HEK293 (cell line): ENCODE results near the gene CCDC57.

Experiments used
- CTCF ChIA-PET: fragments of 350-600 bp; formaldehyde crosslinking; extraction: SDS; loops from one replicate; lab custom pipeline; 2021; ENCODE audit warnings: antibody characterized with exemption; lab: Yijun Ruan, JAX
- POLR2A ChIA-PET: fragments of 300-600 bp; formaldehyde crosslinking; extraction: SDS; loops from one replicate; lab custom pipeline; 2020; ENCODE audit warnings: antibody characterized with exemption, inconsistent platforms; lab: Yijun Ruan, JAX
- H3K27ac ChIP-seq: fragments of 200-500 bp; sonication (Bioruptor generic); 2 replicates; pipeline ENCODE4 v1.5.1; 2014; ENCODE audit warnings: low read depth, low read length, control low read depth, inconsistent platforms; ENCODE audit errors: extremely low read depth
- H3K36me3 ChIP-seq, 2 experiments: fragments of 200-500 bp in 1 of 2; sonication (Bioruptor generic) in 1 of 2; 1 replicate in 1 of 2; 2 replicates in 1 of 2; pipeline ENCODE4 v1.5.1; 2014 to 2017; ENCODE audit warnings: inconsistent platforms in 2 of 2, low read length in 2 of 2; ENCODE audit not compliant: control insufficient read depth in 2 of 2, insufficient read depth in 1 of 2
- H3K4me1 ChIP-seq: fragments of 200-500 bp; sonication (Bioruptor generic); 2 replicates; pipeline ENCODE4 v1.5.1; 2014; ENCODE audit warnings: mild to moderate bottlenecking, low read length, inconsistent platforms; ENCODE audit not compliant: control insufficient read depth, insufficient read depth
- H3K4me3 ChIP-seq: 2 replicates; pipeline ENCODE4 v1.5.1; 2011; ENCODE audit warnings: low read depth, mild to moderate bottlenecking, control low read depth, low read length, moderate library complexity
- H3K9me3 ChIP-seq: fragments of 200-500 bp; sonication (Bioruptor generic); 2 replicates; pipeline ENCODE4 v1.5.1; 2014; ENCODE audit warnings: low read depth, low read length, inconsistent platforms; ENCODE audit not compliant: control insufficient read depth, insufficient read depth
- BCL11B ChIP-seq: fragments of 450-650 bp; formaldehyde crosslinking; IDR thresholded peaks from 2 replicates; pipeline ENCODE4 v1.5.1; 2016; ENCODE audit warnings: low read depth, missing biosample characterization, missing genetic modification characterization
- GLIS1 ChIP-seq: fragments of 450-650 bp; formaldehyde crosslinking; IDR thresholded peaks from 2 replicates; pipeline ENCODE4 v1.5.1; 2016; ENCODE audit warnings: missing biosample characterization, missing genetic modification characterization
- GLIS2 ChIP-seq: fragments of 450-650 bp; formaldehyde crosslinking; IDR thresholded peaks from 2 replicates; pipeline ENCODE4 v1.5.1; 2016; ENCODE audit warnings: missing biosample characterization, missing genetic modification characterization
- PBX3 ChIP-seq: sonication (generic); formaldehyde crosslinking; IDR thresholded peaks from 2 replicates; pipeline ENCODE4 v1.8.1; 2022; ENCODE audit warnings: mild to moderate bottlenecking, moderate library complexity, missing genetic modification reagents
- PRDM1 ChIP-seq: fragments of 450-650 bp; formaldehyde crosslinking; IDR thresholded peaks from 2 replicates; pipeline ENCODE4; 2016; ENCODE audit warnings: missing biosample characterization, missing genetic modification characterization
- SALL2 ChIP-seq: fragments of 450-650 bp; formaldehyde crosslinking; IDR thresholded peaks from 2 replicates; pipeline ENCODE4 v1.5.0; 2017; ENCODE audit warnings: missing biosample characterization, mild to moderate bottlenecking, missing genetic modification characterization, borderline replicate concordance
- WT1 ChIP-seq: fragments of 450-650 bp; formaldehyde crosslinking; IDR thresholded peaks from 2 replicates; pipeline ENCODE4 v1.5.1; 2016; ENCODE audit warnings: missing biosample characterization, missing genetic modification characterization
- ZFHX2 ChIP-seq: fragments of 450-650 bp; formaldehyde crosslinking; conservative IDR thresholded peaks from 2 replicates; pipeline ENCODE4 v1.5.1; 2016; ENCODE audit warnings: missing biosample characterization, missing genetic modification characterization
- ZFP37 ChIP-seq: fragments of 450-650 bp; formaldehyde crosslinking; IDR thresholded peaks from 2 replicates; pipeline ENCODE4 v1.5.1; 2016; ENCODE audit warnings: missing biosample characterization, missing genetic modification characterization
- ZIC2 ChIP-seq: fragments of 450-650 bp; formaldehyde crosslinking; IDR thresholded peaks from 2 replicates; pipeline ENCODE4 v1.5.1; 2016; ENCODE audit warnings: missing biosample characterization, missing genetic modification characterization
- ZNF10 ChIP-seq: fragments of 450-650 bp; formaldehyde crosslinking; IDR thresholded peaks from 2 replicates; pipeline ENCODE4 v1.5.1; 2017; ENCODE audit warnings: missing biosample characterization, missing genetic modification characterization
- ZNF16 ChIP-seq: fragments of 450-650 bp; formaldehyde crosslinking; IDR thresholded peaks from 2 replicates; pipeline ENCODE4 v1.5.1; 2016; ENCODE audit warnings: low read depth, missing biosample characterization, missing genetic modification characterization
- ZNF266 ChIP-seq: fragments of 450-650 bp; formaldehyde crosslinking; IDR thresholded peaks from 2 replicates; pipeline ENCODE4 v1.5.1; 2016; ENCODE audit warnings: missing biosample characterization, missing genetic modification characterization, low read depth
- ZNF311 ChIP-seq: fragments of 450-650 bp; formaldehyde crosslinking; IDR thresholded peaks from 2 replicates; pipeline ENCODE4 v1.5.1; 2017; ENCODE audit warnings: missing biosample characterization, missing genetic modification characterization, borderline replicate concordance
- ZNF423 ChIP-seq: fragments of 450-650 bp; formaldehyde crosslinking; IDR thresholded peaks from 2 replicates; pipeline ENCODE4 v1.5.1; 2016; ENCODE audit warnings: missing biosample characterization, missing genetic modification characterization
- ZNF426 ChIP-seq: fragments of 450-650 bp; formaldehyde crosslinking; IDR thresholded peaks from 2 replicates; pipeline ENCODE4 v1.5.1; 2017; ENCODE audit warnings: missing biosample characterization, missing genetic modification characterization, mild to moderate bottlenecking, inconsistent platforms, moderate library complexity
- ZNF596 ChIP-seq: fragments of 450-650 bp; IDR thresholded peaks from 2 replicates; pipeline ENCODE4 v1.5.0; 2018; ENCODE audit warnings: missing biosample characterization, mild to moderate bottlenecking, missing genetic modification characterization, moderate library complexity
- ZNF600 ChIP-seq: fragments of 450-650 bp; formaldehyde crosslinking; IDR thresholded peaks from 2 replicates; pipeline ENCODE4 v1.5.1; 2016; ENCODE audit warnings: missing biosample characterization, missing genetic modification characterization
- ZNF624 ChIP-seq: fragments of 450-650 bp; formaldehyde crosslinking; IDR thresholded peaks from 2 replicates; pipeline ENCODE4 v1.5.1; 2017; ENCODE audit warnings: missing biosample characterization, missing genetic modification characterization
- ZNF837 ChIP-seq: fragments of 450-650 bp; formaldehyde crosslinking; IDR thresholded peaks from 2 replicates; pipeline ENCODE4 v1.5.1; 2016; ENCODE audit warnings: missing biosample characterization, missing genetic modification characterization
- ZXDB ChIP-seq: fragments of 450-650 bp; formaldehyde crosslinking; IDR thresholded peaks from 2 replicates; pipeline ENCODE4 v1.5.1; 2016; ENCODE audit warnings: missing biosample characterization, missing genetic modification characterization
- TF ChIP-seq, protein P1 (sequence below): fragments of 450-650 bp; formaldehyde crosslinking; IDR thresholded peaks from 2 replicates; pipeline ENCODE4 v1.5.1; 2016; ENCODE audit warnings: missing biosample characterization, missing genetic modification characterization
- TF ChIP-seq, protein P2 (sequence below): fragments of 450-650 bp; formaldehyde crosslinking; IDR thresholded peaks from 2 replicates; pipeline ENCODE4 v1.5.1; 2016; ENCODE audit warnings: missing biosample characterization, missing genetic modification characterization
- TF ChIP-seq, protein P3 (sequence below): fragments of 450-650 bp; formaldehyde crosslinking; IDR thresholded peaks from 2 replicates; pipeline ENCODE4 v1.5.1; 2016; ENCODE audit warnings: missing biosample characterization, missing genetic modification characterization
- TF ChIP-seq, protein P4 (sequence below): fragments of 450-650 bp; formaldehyde crosslinking; IDR thresholded peaks from 2 replicates; pipeline ENCODE4 v1.5.1; 2016; ENCODE audit warnings: missing biosample characterization, missing genetic modification characterization
- TF ChIP-seq, protein P5 (sequence below): fragments of 450-650 bp; formaldehyde crosslinking; IDR thresholded peaks from 2 replicates; pipeline ENCODE4 v1.5.1; 2016; ENCODE audit warnings: missing biosample characterization, missing genetic modification characterization, borderline replicate concordance

Gene CCDC57

DNA sequence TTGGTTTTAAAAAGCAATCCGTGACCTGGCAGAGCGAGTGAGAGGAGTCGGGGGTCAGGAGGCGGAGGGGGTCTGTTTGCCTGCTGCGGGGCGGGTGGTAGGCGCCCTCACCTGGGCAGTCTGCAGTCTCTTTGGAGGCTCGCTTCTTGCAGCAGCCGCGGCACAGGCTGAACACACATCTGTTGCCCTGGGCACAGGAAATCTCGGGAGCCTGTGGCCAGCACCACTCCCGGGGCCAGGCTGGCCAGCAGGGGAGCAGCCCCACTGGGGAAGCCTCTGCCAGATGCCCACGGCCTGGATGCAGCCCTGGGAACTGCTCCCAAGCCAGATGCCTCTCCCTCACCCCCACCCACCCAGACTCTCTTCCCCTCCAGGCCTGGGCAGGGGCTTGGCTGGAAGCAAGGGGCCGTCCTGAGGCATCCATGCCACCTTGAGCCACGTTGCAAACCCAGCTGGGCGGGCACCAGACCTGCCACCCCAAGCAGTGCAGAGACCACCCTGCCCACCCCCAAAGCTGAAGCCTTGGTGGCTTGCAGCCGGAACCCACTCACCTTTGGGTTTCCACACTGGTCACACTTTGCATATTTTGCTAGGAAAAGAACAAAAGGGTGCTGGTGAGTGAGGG is 154.3 kb downstream of the CCDC57 start:
- Histone ChIP-seq H3K9me3 (no peaks in the 10 kb centered on the region), H3K27ac (peak overlapping the region; percentile 25; the same call in 1 of the 2 replicates), H3K4me1 (no peaks in the 10 kb centered on the region), H3K4me3 (no peak overlapping the region), H3K36me3 (peaks cover 3 to 99% of the 10 kb centered on the region in 2 experiments; a peak in 2 of 3 replicates)
- CTCF ChIA-PET, result no interaction called here
- TF ChIP-seq, protein P1, sequence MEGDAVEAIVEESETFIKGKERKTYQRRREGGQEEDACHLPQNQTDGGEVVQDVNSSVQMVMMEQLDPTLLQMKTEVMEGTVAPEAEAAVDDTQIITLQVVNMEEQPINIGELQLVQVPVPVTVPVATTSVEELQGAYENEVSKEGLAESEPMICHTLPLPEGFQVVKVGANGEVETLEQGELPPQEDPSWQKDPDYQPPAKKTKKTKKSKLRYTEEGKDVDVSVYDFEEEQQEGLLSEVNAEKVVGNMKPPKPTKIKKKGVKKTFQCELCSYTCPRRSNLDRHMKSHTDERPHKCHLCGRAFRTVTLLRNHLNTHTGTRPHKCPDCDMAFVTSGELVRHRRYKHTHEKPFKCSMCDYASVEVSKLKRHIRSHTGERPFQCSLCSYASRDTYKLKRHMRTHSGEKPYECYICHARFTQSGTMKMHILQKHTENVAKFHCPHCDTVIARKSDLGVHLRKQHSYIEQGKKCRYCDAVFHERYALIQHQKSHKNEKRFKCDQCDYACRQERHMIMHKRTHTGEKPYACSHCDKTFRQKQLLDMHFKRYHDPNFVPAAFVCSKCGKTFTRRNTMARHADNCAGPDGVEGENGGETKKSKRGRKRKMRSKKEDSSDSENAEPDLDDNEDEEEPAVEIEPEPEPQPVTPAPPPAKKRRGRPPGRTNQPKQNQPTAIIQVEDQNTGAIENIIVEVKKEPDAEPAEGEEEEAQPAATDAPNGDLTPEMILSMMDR (tag by site-specific recombination), result peak; percentile 62
- TF ChIP-seq PBX3 (0 out of 2 replicates have a peak, but pooled peaks have one; percentile 6), ZIC2 (tag by site-specific recombination) (no peak), ZXDB (tag by site-specific recombination) (no peak)
- TF ChIP-seq, protein P2, sequence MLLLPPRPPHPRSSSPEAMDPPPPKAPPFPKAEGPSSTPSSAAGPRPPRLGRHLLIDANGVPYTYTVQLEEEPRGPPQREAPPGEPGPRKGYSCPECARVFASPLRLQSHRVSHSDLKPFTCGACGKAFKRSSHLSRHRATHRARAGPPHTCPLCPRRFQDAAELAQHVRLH, result no peak
- TF ChIP-seq, all 188 proteins: peak for 2
- POLR2A ChIA-PET, result interaction anchor here (0.7 to 14.2 kb wide), 7 partner anchors 18 to 45 kb away, joined by 3 to 96 read pairs (median 15); partner anchors contain the start of genes DCXR and RAC3

DNA sequence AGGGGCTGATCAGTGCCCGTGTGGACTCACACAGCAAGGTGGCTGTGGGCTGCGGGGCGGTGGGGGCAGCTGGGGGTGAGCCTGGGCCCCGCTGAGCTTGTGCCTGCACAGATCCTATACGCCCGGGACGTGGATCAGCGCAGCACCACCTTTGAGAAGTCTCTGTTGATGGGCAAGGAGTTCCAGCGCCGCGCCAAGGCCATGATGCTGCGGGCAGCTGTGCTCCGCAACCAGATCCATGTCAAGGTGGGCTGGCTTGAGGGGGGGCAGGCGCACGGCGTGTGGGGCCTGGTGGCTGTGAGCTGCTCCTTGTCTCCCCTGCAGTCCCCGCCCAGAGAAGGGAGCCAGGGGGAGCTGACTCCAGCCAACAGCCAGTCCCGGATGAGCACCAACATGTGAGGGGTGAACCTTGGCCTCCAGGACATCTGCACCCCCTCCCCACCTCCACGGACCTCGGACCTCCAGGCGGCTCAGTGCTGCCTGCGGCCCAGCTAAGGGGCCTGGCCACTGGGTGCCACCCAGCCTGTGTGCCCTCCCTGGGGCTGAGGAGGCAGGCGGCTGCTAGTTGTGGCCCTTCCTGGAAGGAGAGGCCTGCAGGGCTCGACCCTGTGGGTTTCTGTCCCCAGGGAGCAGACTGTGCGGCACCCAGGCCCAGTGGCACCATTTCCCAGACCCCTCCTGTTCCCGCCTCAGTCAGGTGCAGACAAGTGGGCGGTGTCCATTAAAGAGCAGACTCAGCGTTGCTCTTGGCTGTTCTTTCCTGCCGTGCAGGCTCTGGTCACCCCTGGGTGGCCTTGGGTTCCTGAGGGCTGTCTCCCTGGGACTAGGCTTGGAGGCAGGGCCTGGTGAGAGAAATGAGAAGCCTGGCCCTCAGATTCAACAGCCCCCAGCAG is 155.7 kb downstream of the CCDC57 start:
- Histone ChIP-seq H3K4me1 (peaks cover 4% of the 10 kb centered on the region; the same call in 1 of the 2 replicates), H3K4me3 (no peak overlapping the region), H3K9me3 (no peaks in the 10 kb centered on the region), H3K36me3 (peaks cover 3 to 89% of the 10 kb centered on the region in 2 experiments; a peak in 2 of 3 replicates), H3K27ac (peak overlapping the region; percentile 64)
- ChIA-PET CTCF (interaction anchor here (0.7 to 1.7 kb wide), 4 partner anchors 14 to 41 kb away, joined by 4 to 9 read pairs (median 5); partner anchors contain the start of gene DCXR), POLR2A (interaction anchor here (0.8 to 14.2 kb wide), 7 partner anchors 11 to 46 kb away, joined by 3 to 96 read pairs (median 6); partner anchors contain the start of genes DCXR and RAC3)
- TF ChIP-seq, protein P3, sequence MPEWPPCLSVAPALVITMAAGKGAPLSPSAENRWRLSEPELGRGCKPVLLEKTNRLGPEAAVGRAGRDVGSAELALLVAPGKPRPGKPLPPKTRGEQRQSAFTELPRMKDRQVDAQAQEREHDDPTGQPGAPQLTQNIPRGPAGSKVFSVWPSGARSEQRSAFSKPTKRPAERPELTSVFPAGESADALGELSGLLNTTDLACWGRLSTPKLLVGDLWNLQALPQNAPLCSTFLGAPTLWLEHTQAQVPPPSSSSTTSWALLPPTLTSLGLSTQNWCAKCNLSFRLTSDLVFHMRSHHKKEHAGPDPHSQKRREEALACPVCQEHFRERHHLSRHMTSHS (tag by site-specific recombination), result no peak
- TF ChIP-seq ZNF624 (tag by site-specific recombination) (no peak), GLIS1 (tag by site-specific recombination) (peak; percentile 46), SALL2 (tag by site-specific recombination) (no peak), ZNF423 (tag by site-specific recombination) (peak; percentile 64), ZFP37 (tag by site-specific recombination) (no peak), WT1 (no peak), ZNF10 (tag by site-specific recombination) (no peak), GLIS2 (tag by site-specific recombination) (peak; percentile 17; the same call in 1 of the 2 replicates), ZNF600 (tag by site-specific recombination) (peak; percentile 25; the same call in 1 of the 2 replicates), ZNF837 (tag by site-specific recombination) (no peak), ZNF311 (no peak), PRDM1 (tag by site-specific recombination) (no peak), ZNF596 (tag by site-specific recombination) (no peak), ZNF426 (no peak), ZNF16 (tag by site-specific recombination) (no peak), ZNF266 (no peak), BCL11B (no peak), ZFHX2 (tag by site-specific recombination) (peak; percentile 33; the same call in 1 of the 2 replicates)
- TF ChIP-seq, protein P4, sequence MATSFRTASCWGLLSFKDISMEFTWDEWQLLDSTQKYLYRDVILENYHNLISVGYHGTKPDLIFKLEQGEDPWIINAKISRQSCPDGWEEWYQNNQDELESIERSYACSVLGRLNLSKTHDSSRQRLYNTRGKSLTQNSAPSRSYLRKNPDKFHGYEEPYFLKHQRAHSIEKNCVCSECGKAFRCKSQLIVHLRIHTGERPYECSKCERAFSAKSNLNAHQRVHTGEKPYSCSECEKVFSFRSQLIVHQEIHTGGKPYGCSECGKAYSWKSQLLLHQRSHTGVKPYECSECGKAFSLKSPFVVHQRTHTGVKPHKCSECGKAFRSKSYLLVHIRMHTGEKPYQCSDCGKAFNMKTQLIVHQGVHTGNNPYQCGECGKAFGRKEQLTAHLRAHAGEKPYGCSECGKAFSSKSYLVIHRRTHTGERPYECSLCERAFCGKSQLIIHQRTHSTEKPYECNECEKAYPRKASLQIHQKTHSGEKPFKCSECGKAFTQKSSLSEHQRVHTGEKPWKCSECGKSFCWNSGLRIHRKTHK (tag by site-specific recombination), result no peak
- TF ChIP-seq, protein P5, sequence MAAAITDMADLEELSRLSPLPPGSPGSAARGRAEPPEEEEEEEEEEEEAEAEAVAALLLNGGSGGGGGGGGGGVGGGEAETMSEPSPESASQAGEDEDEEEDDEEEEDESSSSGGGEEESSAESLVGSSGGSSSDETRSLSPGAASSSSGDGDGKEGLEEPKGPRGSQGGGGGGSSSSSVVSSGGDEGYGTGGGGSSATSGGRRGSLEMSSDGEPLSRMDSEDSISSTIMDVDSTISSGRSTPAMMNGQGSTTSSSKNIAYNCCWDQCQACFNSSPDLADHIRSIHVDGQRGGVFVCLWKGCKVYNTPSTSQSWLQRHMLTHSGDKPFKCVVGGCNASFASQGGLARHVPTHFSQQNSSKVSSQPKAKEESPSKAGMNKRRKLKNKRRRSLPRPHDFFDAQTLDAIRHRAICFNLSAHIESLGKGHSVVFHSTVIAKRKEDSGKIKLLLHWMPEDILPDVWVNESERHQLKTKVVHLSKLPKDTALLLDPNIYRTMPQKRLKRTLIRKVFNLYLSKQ (tag by site-specific recombination), result no peak
